OCI-LY3 (cell line): ENCODE measurements around the gene MAP3K4.

Source experiments
- CTCF ChIP-seq: fragments of 200-600, 300-600 bp; sonication (generic); IDR thresholded peaks from 2 replicates; pipeline ENCODE4 v1.5.1; 2014; ENCODE audit warnings: antibody characterized with exemption, low read length, low read depth
- EZH2phosphoT487 ChIP-seq: fragments of 200-600 bp; shearing (Covaris generic); IDR thresholded peaks from 2 replicates; pipeline ENCODE4 v1.6.1; 2018; ENCODE audit warnings: antibody characterized with exemption, mixed run types, low read depth

- TF ChIP-seq CTCF (no peak), EZH2phosphoT487 (no peak)
These were observed 97.2 kb downstream of the MAP3K4 start for GRCh38 chr6:161088676-161089328.
